ENCODE data around the gene PLEKHA1.

Gene PLEKHA1

DNA sequence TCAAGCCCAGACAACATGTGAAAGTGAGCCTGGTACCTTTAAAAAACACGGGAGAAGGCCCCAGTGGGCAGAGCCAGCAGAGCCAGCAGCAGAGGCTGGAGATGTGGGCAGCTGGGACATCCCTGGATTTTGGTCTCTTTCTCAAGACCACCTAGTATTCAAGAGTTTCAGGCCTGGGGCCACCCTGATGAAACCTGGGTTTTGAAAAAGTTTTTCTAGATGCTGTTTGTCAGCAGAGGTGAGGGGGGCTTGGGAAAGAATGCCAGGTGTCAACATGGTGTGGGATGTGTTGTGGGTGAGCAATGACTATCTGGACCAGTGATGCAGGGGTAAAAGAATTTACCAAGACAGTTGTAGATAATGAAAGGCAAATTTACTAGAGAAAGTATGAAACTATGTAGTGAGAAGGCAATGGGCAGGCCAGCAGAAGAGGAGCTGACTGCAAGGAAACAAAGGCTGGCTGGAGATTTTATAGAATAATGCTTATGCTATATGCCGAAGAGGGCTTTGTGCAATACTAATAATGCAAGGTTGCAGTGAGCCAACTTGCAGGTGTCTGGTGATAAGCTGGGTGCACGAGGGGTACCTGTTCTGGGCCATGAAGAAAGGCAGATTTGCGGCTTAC is 28.1 kb upstream of the PLEKHA1 start:
- no peak for DNase-seq (ENCODE audit: low read depth in 2 of 2)

DNA sequence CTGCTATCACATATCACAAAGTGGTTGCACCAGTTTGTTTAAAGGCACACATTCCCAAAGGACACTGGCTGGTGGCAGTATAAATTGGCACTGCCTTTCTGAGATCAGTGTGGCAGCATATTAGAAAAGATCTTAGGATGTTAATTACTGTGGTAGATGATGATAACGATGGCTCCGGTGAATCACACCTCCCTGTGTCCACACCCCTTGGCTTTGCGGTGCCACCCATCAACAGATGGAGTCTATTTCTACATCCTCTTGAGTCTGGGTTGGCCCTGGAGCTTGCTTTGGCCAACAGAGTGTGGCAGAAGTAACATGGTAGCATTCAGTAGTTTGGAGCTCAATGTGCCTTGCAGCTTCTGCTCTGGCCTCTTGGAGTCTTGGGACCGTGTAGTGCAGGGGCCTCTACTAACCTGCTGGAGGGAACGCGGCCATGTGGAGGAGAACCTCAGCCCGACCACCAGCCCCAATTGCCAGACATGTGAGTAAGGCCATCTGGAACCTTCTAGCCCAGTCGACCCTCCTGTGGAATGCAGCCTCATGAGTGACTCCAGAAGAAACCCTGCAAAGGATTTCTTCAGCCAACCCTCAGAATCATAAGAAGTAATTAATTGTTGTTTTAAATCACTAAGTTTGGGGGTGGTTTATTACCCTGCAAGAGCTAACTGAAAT is 27.2 kb upstream of the PLEKHA1 start:
- DNase-seq (ENCODE audit: low read depth in 2 of 2) = no peak

DNA sequence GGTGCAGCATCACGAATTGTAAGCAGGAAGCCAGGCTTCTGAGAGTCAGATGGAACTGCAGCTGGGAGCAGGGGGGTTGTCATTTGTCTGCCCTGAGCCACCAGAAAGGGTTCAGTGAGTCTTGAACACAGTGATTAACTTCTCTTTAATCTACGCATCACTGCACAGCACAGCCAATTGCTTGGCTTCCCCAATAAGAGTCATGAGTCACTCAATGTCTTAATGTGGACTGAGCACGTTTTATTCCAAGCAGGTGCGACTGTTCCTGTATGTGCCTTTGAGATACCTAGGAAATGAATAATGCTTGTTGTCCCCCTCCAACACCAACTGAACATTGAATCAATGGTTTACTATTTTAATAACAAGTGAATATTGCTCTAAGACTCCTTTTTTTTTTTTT is 26.0 kb upstream of the PLEKHA1 start:
- no peak for DNase-seq (ENCODE audit: low read depth in 2 of 2)

DNA sequence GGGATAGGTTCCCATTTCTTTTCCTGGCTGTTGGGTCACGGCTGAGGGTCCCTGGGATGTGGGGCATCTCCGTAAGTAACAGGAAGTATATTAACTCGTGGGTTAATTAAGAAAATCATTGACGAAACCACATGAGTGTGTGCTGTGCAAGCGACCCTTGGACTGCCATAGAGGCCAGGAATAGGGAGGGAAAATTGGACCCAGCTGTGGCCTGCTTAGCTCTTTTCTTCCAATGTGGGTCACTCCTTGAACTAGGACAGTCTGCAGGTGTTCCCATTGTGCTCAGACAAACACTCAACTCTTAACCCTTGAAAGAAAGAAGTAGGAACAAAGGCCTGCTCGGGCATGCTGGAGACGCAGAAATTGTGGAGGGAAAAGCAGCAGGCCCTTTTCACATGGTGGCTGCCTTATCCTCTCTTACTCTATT is 25.6 kb upstream of the PLEKHA1 start:
- DNase-seq (ENCODE audit: low read depth in 2 of 2) = no peak

DNA sequence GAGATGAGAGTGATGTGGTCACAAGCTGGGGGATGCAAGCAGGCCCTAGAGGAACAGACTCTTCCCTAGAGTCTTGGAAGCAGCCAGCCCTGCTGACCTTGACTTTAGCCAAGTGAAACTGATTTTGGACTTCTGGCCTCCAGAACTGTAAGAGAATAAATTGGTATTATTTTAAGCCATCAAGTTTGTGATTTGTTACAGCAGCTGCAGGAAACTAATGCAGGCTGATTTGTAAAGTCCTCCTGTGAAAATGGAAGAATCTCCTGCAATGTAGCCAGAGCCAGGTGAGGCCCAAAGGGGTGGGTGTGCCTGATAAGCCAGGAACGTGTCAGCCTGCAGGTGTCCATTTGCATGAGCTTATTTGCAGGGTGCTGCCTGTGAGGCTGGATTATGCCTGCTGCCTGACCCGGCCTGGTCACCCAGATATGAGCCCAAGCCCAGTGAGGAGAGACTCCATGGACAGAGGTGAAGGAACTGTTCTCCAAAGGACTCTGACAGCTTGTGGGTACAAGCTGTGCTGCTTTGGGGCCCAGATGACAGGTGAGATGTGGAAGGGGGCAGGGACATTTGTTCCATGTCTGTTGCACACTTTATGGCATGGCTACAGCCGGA is 24.6 kb upstream of the PLEKHA1 start:
- no peak for DNase-seq (ENCODE audit: low read depth in 2 of 2)

DNA sequence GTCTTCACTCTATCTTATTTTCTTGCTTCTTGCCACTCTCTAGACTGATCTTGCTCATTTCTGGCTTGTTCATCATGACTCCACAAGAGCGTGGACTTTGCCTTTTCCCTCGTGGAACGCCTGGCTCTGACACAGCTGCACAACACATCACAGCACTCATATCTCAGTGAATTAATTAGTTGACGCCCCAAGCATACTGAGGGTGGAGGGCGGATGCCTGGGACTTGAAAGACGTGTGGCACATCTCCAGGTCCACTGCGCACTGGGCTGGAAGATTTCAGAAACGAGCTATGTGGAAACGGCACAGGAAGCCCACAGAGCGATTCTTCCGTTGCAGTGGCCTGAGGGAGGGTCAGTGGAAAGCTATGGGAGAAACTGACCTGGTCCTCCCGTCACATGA is 23.6 kb upstream of the PLEKHA1 start:
- DNase-seq (ENCODE audit: low read depth in 2 of 2) = no peak

DNA sequence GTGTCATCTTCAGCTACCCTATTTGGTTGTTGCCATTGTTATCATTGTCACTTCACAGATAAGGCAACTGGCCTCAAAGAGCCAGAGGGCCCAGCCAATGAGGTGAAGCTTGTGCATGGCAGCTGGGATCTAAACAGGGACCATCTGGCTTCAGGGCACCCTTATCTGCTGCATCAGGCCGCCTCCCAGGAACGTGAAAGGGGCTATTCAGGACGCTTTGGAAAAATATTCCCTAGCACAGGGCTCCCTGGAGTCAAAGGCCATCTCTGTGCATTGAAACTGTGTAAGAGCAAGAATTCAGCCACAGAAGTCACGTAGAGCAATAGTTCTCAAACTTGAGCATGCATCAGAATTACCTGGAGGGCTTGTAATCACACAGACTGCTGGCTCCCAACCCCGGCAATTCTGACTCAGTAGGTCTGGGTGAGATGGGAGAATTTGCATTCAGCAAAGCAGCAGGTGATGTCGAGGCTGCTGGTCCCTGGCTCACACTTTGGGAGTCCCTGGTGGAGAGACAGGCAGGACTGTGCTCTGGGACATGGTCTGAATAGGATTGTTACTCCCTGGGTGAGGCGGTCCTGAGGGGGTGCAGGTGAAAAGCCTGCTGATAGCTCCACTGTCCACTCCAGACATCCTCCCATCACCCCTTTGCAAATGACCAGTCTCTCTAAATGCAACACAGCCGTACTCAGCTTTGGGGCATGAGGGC is 21.5 kb upstream of the PLEKHA1 start:
- DNase-seq (ENCODE audit: low read depth in 2 of 2) = no peak

DNA sequence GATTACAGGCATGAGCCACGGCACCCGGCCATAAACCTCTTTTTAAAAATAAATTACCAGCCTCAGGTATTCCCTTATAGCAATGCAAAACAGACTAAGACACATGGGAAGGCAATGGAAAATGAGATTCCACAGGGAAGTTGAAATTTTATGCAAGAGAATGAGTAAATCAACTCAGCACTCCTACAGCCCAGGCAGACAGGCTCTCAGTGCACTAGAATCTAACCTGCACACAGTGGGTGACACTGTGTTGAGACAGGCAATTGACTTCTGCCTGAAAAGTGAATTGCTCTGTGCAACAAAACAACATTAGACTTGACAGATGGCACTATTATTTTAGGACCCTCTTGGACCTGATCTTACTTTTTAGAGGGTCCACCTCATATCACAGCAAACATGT is 20.1 kb upstream of the PLEKHA1 start:
- no peak for DNase-seq (ENCODE audit: low read depth in 2 of 2)

DNA sequence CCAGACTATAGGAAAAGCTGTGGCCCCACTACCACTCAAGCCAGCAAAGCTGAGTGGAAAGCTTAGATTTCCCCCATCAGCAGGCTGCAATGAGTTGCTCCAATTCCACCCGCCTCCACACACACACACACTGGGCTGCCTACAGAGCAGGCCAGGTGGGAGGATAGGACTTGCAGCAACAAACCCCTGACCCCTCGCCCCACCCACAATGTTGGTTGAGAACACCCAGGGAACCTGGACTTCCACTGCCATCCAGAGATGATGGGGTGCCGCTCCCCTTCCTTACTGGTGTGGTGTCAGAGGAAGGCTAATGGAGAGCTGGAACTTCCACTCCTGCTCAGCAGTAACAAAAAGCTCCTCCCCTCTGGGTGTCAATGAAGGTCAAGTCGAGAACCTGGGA is 16.8 kb upstream of the PLEKHA1 start:
- no peak for DNase-seq (ENCODE audit: low read depth in 2 of 2)

DNA sequence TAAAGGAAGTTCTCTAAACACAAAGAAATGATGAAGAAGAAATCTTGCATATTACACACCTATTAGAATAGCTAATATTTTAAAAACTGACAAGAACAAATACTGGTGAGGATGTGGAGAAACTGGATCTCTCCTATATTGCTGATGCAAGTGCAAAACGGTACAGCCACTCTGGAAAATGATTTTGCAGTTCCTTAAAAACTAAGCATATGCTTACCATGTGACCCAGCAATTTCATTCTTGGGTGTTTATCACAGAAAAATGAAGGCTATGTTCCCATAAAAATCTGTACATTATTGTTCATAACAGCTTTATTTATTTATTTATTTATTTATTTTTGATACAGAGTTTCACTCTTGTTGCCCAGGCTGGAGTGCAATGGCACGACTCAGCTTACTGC is 14.9 kb upstream of the PLEKHA1 start:
- DNase-seq (ENCODE audit: low read depth in 2 of 2) = no peak

DNA sequence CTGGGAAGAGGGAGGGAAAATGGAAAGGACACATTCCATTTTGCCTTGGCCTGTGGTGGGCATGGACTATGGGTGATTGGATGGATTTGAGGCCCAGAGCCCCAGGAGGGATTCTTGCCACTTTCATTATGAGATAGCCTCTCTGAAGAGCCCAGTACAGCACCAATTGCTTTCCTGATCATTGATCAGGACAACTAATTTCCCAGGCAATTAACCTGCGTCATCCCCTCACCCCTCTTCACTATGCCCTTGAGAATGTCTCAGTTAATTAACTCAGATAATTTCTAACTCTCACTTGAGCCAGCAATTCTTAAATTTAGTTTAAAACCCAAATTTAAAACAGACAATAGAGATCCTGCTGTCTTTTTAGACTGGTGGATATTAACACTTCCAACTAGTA is 13.5 kb upstream of the PLEKHA1 start:
- no peak for DNase-seq (ENCODE audit: low read depth in 2 of 2)

DNA sequence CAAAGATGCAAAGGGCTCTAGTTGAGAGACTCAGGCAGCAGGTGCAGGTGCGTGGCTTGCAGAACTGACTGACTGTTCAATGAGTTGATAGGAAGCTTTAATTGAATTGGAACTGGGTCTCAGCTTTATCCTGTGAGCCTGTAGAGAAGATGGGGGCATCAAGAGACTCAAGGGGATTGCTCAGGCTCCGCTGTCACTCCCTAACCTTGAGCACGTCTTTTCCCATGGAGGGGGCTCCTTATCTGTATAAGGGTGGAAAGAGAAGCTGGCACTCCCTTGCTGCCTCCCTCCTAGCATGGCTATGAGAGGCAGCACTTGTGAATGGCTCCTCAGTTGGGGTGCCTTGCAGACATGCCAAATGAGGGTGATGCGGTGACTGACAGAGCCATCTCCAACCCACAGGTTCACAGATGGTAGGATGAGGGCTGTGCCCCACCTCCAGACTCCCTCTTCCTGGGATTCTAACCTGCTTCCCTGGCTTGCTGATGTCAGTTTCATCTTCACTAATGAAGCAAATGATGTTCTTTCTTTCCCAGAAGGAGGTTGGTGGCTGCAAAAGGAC is 12.4 kb upstream of the PLEKHA1 start:
- DNase-seq (ENCODE audit: low read depth in 2 of 2) = no peak

DNA sequence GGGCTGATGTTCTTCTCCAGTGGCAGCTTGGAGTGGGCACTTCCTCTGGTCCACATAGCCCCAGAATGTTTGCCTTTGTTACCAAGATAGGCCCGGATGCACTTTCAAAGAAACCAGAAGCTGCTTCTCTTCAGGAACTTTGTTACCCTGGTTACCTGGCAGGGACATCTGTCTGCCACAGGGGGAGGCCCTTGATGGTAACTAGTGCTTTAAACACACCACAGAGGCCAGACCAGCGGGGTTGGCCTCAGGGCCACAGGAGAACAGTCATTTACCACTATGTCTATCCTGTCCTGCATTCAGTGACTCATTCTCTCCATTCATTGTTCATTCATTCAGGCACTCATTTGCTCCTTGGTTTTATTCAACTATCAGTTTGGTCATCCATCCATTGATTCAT is 11.9 kb upstream of the PLEKHA1 start:
- peak in 1 of 2 donors; percentile 10 for DNase-seq (ENCODE audit: low read depth in 2 of 2)

DNA sequence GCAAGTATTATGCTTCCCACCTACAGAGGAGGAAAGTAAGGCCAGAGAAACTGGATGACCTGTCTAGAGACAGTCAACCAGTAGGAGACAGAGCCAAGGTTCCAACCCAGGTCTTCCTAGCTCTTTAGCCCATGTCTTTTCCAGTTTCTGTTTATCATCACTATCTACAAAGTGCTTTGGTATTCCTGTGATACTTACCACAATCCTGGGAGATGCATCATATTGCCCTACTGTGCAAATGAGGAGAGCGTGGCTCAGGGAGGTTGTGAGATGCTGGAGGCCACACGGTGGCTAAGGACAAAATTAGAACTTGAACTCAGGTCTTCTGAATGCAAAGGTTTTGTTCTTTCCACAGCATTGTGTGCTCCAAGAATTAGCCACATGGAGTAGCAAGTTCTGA is 11.2 kb upstream of the PLEKHA1 start:
- no peak for DNase-seq (ENCODE audit: low read depth in 2 of 2)

DNA sequence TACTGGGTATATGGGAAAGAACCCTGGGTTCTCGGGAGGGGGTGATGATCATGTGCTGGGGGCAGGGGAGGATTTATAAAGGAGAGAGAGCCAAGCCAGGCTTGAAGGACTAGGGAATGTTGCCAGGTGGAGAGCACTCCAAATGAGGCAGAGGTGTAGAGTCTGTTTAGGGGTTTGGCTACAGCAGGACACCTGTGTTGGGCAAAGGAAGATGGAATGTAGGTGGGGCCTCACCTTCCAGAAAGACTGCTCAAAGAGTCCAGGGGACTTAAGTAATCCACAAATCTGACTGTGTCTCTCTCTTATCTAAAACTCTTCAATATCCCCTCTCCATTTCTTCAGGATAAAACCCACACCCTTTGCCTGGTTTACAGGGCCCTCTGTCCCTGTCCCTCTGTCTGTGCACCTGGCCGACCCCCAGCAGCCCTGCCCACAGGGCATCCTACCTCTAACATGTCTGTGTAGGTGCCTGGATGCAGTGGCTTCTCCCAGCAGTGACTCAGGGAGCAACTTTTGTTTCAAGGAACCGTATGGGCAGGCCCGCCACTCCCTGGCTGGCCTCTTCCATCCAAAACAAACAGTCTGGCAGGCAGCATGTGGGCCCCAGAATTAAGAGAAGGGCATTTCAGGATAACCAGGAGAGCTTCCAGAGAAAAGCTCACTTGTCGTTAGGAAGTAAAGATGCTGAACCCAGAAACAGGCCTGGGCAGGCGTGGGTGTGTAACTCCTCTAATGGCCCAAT is 10.6 kb upstream of the PLEKHA1 start:
- DNase-seq (ENCODE audit: low read depth in 2 of 2) = no peak

DNA sequence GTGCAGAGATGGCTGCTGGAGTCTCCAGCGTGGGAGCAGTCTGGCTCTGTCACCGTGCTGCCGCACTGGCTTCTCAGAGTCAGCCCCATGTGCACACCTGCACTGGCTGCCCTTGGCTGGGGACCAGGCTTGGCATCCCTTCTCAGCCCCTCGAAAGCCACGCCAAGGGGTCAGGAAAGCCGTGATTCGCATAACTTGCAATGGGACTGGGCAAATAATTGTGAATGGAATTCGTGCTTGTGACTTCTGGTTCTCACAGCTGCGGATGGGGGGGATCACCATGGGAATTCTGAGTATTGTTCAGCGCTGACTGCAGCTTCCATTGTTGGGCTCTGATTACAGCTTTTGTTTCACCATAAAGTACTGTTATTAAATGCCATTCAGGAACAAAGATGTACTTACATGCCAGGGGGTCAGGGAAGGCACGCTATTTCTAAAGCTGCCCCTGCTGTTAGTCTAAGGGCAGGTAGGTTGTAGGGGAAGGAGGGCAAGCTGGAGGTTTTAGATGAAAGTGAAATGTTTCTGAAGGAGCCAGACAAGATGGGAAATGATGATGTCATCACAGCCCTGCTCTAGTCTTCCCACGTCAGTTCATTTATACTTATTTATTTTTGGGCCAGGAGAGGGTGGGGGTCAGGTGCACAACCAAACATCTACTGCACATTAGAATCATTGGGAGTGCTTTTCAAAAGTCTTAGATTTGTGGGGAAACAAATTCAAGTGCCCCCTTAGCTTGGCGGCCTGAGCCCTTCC is 5.8 kb upstream of the PLEKHA1 start:
- no peak for DNase-seq (ENCODE audit: low read depth in 2 of 2)

DNA sequence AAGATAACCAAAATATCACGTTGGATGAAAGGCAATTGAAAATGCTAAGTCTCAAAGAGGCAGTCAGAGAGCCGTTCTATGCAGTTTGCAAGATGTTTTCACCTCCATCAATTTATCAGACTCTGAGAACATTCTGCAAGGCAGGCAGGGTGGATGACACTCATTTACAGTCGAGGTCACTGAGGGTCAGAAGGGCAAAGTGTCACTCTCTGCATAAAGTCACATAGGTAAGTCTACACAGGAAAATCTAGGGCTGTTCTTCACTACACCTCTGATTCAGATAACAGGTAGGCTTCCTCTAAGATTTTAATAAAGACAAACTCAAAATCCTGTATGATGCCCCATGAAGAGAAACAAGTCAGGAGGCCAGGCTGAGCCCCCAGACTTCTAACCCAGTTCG is 1.4 kb upstream of the PLEKHA1 start:
- DNase-seq (ENCODE audit: low read depth in 2 of 2) = no peak

DNA sequence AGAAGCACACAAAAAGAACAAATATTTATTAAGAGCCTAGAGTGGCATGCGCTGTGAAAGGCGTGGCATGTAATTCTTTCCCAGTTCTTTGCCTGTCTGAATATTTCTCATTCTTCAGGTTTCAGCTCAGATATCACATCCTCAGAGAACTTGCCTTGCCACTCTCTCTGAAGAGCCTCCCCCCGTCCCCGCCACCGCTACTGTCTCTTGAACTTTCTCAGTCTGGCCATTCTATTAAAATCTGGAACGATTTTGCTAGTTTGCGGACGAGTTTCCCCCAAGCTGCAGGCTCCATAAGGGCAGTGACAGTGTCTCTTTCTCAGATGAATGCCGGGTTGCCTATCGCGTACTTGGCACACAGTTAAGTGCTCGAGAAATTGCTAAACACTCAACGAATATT is 787 bp upstream of the PLEKHA1 start:
- DNase-seq (ENCODE audit: low read depth in 2 of 2) = no peak

DNA sequence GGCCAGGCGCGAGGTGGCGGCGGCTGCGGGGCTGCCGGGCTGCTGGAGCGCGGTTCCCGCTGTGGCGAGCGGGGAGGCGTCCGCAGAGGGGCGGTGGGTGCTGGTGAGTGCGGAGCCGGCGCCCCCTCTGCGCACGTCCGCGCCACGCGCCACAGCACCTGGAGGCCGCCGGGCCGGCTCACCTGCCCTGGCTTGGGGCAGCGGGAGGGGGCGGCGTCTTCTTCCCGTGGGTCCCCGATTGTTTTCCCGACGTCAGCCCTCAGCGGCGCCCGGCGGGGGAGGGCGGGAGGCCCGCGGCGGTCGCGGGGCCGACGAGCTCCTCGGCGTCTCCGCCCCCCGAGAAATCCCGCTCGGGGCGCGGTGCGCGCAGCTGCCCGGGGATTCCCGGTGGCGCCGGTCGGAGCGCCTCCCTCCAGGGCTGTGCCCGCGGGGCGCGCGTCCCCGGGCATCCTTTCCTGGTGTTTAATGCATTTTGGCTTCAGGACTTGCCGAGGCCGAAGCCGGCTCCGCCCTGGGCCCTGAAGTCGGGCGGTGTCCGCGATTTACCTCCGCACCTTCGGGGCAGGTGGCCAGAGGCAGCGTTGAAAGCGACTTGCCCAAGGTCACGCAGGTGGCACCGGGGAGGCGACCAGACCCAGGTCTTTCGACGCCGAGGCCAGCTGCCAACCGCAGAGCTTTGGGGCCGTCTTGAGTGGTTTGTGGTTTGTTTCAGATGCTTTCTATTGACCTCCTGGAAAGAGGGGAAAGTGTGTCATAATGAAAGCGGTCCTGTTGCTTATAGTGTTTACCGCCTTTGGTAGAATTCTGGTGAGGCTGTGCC is 561 bp downstream of the PLEKHA1 start:
- peak; percentile 30 to 47 for DNase-seq (ENCODE audit: low read depth in 2 of 2)

DNA sequence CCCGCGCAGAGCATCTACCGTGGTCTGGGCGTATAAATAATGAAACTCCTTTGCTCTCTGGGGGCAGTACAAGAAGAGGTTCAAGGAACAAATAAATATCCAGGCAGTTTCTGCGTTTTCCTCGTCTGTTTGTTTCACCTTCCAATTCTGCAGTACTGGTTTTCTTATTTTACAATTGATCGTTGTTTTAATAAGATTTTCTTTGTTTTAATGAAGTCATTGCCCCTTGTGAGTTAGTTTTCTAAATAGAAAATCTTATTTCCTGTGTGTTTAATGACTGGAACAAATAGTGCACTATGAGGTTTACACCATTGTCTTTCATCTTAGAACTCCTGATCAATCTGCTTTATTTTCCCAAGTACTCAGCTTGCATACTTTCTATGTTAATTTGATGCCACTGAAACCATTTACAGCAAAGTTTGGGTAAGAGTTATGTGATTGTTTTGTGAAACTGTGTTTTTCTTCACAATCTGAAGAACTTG is 1.2 kb downstream of the PLEKHA1 start:
- no peak for DNase-seq (ENCODE audit: low read depth in 2 of 2)

All from stimulated activated CD4-positive, alpha-beta T cell treated with anti-CD3 and anti-CD28 coated beads, Interleukin-15, amount 100 ng/mL, for 48 hours (primary cell).